ENCODE measurements around the gene AMACR. TPM values are rescaled to one million over a fixed set of nuclear protein-coding genes. Genes with fewer than 3 reads are reported as not detected.

The AMACR gene
- total and polyA plus RNA-seq, 2 of the 13 experiments (the other 11 are each of a cell fraction or from before 2014, with no cell fraction given): 8.9 to 19.7 TPM

DNA sequence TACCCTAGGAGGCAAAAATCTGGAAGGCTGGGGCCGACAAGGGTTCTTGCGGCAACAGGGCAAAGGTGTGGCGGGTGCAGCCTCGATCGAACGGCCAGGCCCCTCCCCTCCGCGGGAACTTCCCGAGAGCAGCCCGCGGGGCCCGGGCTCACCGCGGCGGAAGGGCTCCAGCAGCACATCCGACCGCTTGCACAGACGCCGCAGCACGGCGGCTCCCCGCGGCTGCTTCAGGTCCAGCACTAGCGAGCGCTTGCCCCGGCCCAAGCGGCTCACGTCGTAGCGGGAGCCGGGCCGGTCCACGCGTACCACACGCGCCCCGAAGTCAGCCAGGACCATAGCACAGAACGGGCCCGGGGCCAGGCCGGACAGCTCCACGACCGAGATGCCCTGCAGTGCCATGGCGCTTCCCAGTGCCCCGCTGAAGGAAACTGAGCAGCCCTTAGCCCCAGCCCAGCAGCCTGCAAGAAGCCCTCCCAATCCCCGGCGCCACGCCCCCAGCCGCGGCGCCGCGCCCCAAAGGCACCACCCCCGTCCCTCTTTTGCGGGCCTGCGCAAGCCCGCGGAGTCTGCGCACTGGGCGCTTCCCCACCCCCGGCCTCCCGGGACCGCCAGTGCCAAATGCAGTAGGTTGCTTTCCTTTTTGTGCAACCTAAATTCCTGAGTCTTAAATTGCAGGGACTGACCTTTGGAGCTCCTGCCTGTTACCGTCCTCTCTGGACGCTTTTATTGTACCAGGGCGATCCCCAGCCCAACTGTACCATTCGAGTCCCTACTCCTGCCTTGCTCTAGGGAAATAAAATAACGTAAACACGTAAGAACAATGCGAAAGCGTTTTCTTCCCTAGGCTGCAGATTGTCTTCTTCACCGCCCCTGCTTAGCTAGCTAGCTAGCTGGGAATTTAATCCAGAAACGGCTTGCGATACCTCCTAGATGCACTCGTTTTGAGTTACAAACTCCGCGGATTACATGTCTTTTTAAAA, at the start of gene AMACR (continued):
- TF ChIP-seq HMGXB3 (CRISPR knock-in tag; IDR thresholded peaks at IDR 0.05; ENCODE audit: borderline replicate concordance): peak; percentile 65; the same call in 1 of the 2 replicates
- TF ChIP-seq ZNF530 (CRISPR knock-in tag; IDR thresholded peaks at IDR 0.05; ENCODE audit: low read depth): no peak
- TF ChIP-seq ZNF740 (CRISPR knock-in tag; IDR thresholded peaks at IDR 0.05): no peak
- TF ChIP-seq, protein P1, sequence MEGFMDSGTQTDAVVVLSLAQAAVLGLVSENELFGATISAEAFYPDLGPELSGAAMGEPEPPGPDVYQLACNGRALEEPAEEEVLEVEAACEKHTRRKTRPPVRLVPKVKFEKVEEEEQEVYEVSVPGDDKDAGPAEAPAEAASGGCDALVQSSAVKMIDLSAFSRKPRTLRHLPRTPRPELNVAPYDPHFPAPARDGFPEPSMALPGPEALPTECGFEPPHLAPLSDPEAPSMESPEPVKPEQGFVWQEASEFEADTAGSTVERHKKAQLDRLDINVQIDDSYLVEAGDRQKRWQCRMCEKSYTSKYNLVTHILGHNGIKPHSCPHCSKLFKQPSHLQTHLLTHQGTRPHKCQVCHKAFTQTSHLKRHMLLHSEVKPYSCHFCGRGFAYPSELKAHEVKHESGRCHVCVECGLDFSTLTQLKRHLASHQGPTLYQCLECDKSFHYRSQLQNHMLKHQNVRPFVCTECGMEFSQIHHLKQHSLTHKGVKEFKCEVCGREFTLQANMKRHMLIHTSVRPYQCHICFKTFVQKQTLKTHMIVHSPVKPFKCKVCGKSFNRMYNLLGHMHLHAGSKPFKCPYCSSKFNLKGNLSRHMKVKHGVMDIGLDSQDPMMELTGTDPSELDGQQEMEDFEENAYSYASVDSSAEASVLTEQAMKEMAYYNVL (CRISPR knock-in tag; IDR thresholded peaks at IDR 0.05; ENCODE audit: borderline replicate concordance): no peak; the same call in 1 of the 2 replicates
- 0 out of 2 replicates have a peak, but pooled peaks have one; percentile 38 for TF ChIP-seq HNRNPUL1 (IDR thresholded peaks at IDR 0.05; ENCODE audit: low read depth, low read length)
- peak; percentile 57 for TF ChIP-seq ZIK1 (CRISPR knock-in tag; IDR thresholded peaks at IDR 0.05; ENCODE audit: borderline replicate concordance, low read depth)
- peak; percentile 81; the same call in 1 of the 2 replicates for TF ChIP-seq ZNF691 (CRISPR knock-in tag; IDR thresholded peaks at IDR 0.05; ENCODE audit: borderline replicate concordance, low read depth)
- peak; percentile 91; the same call in 1 of the 2 replicates for TF ChIP-seq ZFX (CRISPR knock-in tag; IDR thresholded peaks at IDR 0.05; ENCODE audit: low read depth)
- TF ChIP-seq, protein P2, sequence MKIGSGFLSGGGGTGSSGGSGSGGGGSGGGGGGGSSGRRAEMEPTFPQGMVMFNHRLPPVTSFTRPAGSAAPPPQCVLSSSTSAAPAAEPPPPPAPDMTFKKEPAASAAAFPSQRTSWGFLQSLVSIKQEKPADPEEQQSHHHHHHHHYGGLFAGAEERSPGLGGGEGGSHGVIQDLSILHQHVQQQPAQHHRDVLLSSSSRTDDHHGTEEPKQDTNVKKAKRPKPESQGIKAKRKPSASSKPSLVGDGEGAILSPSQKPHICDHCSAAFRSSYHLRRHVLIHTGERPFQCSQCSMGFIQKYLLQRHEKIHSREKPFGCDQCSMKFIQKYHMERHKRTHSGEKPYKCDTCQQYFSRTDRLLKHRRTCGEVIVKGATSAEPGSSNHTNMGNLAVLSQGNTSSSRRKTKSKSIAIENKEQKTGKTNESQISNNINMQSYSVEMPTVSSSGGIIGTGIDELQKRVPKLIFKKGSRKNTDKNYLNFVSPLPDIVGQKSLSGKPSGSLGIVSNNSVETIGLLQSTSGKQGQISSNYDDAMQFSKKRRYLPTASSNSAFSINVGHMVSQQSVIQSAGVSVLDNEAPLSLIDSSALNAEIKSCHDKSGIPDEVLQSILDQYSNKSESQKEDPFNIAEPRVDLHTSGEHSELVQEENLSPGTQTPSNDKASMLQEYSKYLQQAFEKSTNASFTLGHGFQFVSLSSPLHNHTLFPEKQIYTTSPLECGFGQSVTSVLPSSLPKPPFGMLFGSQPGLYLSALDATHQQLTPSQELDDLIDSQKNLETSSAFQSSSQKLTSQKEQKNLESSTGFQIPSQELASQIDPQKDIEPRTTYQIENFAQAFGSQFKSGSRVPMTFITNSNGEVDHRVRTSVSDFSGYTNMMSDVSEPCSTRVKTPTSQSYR (CRISPR knock-in tag; IDR thresholded peaks at IDR 0.05; ENCODE audit: borderline replicate concordance): peak; percentile 24; the same call in 1 of the 2 replicates
- no peak; the same call in 1 of the 2 replicates for TF ChIP-seq NCOA1 (CRISPR knock-in tag; IDR thresholded peaks at IDR 0.05)
- TF ChIP-seq GLMP (CRISPR knock-in tag; IDR thresholded peaks at IDR 0.05; ENCODE audit: borderline replicate concordance): no peak
